ENCODE data around the gene COL1A1. TPM values are rescaled to one million over a fixed set of nuclear protein-coding genes. Genes with fewer than 3 reads are reported as not detected.

Gene COL1A1
- total RNA-seq, result under 0.01 and 8.1 TPM in 2 replicates

- DNase-seq (ENCODE audit: low read depth in 2 of 2), result no peak
Measured at GRCh38 chr17:50201276-50201854, at the start of gene COL1A1. Gene COL1A1 (minus strand): TSS chr17:50201631. CDS start chr17:50201513, 118 bp downstream.

DNA sequence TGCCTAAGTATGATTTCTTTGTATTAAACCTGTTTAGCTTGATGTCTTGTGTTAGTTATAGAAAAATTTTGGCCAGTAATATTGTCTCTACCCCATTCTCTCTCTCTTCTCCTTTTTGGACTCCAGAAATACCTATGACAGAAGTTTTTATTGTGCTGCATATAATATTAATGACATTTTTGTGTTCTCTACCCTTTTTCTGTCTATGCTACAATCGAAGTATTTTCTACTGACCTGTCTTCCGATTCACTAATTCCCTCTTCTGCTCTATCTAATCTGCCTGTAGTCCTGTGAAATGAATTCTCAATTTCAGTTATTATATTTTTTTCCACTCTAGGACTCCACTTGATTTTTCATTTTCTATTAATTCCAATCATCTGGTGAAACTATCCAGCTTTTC, 46.8 kb upstream of the COL1A1 start:
- DNase-seq (ENCODE audit: low read depth in 2 of 2), result no peak

- no peak for DNase-seq (ENCODE audit: low read depth in 2 of 2)
Measured at GRCh38 chr17:50244771-50245170, 43.3 kb upstream of the COL1A1 start.

GRCh38 chr17:50241431-50241830, 40.0 kb upstream of the COL1A1 start:
- no peak for DNase-seq (ENCODE audit: low read depth in 2 of 2)

- no peak for DNase-seq (ENCODE audit: low read depth in 2 of 2)
Measured at GRCh38 chr17:50240851-50241250, 39.4 kb upstream of the COL1A1 start.

- no peak for DNase-seq (ENCODE audit: low read depth in 2 of 2)
Measured at GRCh38 chr17:50239937-50240336, 38.5 kb upstream of the COL1A1 start.

DNA sequence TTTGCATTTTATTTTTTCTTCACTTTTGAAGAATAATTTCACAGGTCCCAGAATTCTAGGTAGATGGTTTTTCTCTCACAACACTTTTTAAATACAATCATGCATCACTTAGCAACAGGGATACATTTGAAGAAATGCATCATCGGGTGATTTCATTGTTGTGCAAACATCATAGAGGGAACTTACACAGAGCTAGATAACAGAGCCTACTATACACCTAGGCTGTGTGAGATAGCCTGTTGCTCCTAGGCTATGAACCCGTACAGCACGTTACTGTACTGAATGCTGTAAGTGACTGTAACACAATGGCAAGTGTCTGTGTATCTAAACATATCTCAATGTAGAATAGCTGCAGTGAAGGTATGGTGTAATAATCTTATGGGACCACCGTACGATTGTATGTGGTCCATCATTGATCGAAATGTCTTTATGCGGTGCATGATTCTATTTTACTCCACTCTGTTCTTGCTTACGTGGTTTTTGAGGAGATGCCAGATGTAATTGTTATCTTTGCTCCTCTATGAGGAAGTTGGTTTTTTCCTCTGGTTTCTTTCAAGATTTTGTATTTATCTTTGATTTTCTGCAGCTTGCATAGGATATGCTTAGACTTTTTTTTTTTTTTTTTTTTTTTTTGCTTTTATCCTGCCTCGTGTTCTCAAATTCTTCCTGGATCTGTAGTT, 37.3 kb upstream of the COL1A1 start:
- DNase-seq (ENCODE audit: low read depth in 2 of 2), result no peak

GRCh38 chr17:50237901-50238300, 36.5 kb upstream of the COL1A1 start:
- no peak for DNase-seq (ENCODE audit: low read depth in 2 of 2)

- DNase-seq (ENCODE audit: low read depth in 2 of 2), result no peak
Measured at GRCh38 chr17:50234581-50234980, 33.1 kb upstream of the COL1A1 start.

DNA sequence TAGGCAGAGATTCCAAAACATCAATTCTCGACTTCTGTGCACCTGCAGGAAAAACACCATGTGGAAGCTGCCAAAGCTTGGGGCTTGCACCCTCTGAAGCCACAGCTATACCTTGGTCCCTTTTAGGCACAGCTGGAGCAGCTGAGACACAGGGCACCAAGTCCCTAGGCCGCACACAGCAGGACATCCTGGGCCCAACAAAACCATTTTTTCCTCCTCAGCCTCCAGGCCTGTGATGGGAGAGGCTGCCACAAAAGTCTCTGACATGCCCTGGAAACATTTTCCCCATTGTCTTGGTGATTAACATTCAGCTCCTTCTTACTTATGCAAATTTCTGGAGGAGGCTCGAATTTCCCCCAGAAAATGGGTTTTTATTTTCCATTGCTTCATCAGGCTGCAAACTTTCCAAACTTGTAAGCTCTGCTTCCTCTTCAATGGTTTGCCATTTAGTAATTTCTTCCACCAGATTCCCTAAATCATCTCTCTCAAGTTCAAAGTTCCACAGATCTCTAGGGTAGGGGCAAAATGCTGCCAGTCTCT, 24.3 kb upstream of the COL1A1 start:
- no peak for DNase-seq (ENCODE audit: low read depth in 2 of 2)

GRCh38 chr17:50222922-50223321, 21.5 kb upstream of the COL1A1 start:
- no peak for DNase-seq (ENCODE audit: low read depth in 2 of 2)

- DNase-seq (ENCODE audit: low read depth in 2 of 2), result no peak
Measured at GRCh38 chr17:50221864-50222545, 20.6 kb upstream of the COL1A1 start.

GRCh38 chr17:50221266-50221863, 19.9 kb upstream of the COL1A1 start:
- DNase-seq (ENCODE audit: low read depth in 2 of 2), result no peak

DNA sequence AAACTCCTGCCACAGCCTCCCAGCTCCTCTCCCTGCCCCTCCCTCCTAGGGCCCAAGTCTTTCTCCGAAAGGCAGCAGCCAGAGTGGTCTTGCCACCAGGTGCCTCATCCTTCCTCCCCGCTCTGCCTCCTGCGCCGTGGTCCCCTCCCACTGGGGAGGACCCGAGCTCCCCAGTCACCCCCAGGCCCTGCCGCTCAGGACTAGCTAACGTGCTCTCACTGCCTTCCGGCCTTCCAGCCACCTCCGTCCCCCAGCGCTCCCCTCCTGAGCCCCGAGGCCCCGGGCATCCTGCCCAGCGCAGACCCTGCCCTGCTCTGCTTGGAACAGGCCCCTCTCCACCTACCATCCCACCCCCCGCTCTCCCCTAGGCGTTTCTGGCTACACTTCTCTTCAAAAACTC, 19.4 kb upstream of the COL1A1 start:
- no peak for DNase-seq (ENCODE audit: low read depth in 2 of 2)

DNA sequence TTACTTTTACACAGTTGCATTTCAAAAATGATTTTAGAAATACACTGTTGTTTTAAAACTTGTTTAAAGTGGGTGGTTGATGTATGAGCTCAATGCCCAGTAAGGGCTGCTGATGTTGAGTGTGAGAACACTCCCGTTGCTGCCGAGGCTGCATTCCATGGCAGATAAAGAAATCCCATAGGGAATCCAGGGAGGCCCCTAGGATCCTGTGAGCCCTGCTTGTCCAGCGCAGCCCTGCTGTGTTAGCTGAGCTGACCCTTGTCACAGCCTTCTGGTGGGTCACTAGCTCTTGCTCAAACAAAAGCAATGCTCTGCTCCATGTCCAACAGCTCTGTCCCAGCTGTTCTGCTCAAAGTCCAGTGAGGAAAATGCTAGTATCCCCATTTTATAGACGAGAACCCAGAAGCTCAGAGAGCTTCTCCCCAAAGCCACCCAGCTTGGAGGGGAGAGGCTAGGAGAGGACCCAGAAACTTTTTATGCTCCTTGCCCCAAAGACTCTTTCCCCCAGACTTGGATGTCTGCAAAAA, 18.6 kb upstream of the COL1A1 start:
- DNase-seq (ENCODE audit: low read depth in 2 of 2), result no peak

DNA sequence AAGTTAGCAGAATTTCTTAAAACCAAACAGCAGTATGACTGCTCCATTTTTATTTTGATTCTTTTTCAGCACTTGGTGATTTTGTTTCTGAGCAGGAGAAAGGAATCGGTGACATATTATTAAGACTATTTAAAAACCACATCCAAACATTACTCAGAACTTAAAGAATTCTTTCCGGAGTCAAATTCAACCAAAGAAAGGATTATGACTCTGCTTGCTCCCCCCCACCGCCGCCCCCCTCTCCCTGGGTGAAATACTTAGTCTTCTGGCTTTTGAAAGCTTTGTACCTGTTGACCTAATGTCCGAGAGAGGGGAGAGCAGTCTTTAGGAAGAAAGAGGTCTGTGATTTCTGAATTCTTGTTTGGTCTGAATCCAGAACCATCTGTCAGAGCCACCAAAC, 17.9 kb upstream of the COL1A1 start:
- no peak for DNase-seq (ENCODE audit: low read depth in 2 of 2)

DNA sequence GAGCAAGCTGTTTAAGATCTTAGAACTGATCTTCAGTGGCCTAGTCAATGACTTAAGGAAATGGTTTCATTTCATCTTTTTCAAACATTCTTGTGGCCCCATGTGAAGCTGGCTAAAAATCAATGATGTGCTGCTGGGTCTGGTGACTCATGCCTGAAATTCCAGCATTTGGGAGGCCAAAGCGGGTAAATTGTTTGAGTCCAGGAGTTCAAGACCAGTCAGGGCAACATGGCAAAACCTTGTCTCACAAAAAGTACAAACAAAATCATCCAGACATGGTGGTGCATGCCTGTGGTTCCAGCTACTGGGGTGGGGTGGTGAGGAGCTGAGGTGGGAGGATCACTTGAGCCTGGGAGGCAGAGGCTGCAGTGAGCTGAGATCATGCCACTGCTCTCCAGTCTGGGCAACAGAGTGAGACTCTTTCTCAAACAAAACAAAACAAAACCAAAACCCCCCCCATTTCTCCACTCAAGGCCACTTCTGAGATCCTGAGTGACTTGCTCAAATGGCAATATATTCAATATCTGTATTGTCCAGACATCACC, 17.4 kb upstream of the COL1A1 start:
- DNase-seq (ENCODE audit: low read depth in 2 of 2), result no peak

DNA sequence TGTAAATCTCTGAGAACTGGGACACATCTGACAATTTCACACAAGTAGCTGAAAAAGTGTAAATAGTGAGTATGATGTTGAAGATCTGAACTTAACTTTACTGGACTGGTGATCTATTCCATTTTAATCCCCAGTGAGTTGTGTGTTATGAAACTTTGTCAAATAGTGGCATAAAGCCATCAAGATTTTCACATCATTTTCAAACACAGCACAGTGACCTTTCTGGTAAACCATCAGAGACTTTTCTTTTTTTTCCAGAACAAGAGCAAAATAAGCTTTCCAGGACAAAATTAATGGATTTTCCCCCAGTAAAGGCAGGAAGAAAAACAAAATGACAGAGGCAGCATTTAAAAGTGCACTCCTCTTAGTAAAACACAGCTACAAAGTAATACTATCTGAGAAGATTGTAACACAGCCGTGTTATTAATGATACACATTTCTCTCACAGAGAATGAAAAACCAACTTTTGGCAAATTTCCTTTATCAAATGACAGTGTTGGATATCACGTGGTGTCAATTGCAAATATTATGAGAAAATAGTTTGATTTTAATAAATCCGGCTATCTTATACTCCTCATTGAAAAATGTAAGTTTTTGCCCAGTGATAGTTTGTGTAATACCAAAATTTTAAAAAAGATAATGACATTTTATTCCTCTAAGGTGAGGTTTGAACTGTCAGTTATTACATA, 16.8 kb upstream of the COL1A1 start:
- no peak for DNase-seq (ENCODE audit: low read depth in 2 of 2)

DNA sequence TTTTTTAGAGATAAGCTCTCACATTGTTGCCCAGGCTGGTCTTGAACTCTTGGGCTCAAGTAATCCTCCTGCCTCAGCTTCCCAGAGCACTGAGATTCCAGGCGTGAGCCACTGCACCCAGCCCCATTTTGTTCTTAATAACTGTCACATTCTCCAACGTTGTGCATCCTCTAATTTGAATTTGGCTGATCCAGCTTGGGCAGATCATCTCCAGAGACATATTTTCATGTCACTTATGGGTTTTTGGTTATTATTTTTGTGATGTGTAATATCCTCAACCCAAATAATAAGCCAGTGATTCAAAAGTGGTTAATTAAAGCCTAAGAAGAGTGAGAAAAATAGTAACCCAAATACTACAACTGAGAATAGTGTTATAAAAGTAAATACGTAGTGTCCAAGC, 16.2 kb upstream of the COL1A1 start:
- DNase-seq (ENCODE audit: low read depth in 2 of 2), result no peak

GRCh38 chr17:50214976-50215760, 13.7 kb upstream of the COL1A1 start:
- no peak for DNase-seq (ENCODE audit: low read depth in 2 of 2)

Measured in dermis microvascular lymphatic vessel endothelial cell (primary cell).